CD4-positive, alpha-beta T cell treated with Interleukin-10 for 1 hour (primary cell): Measurements from ENCODE around the gene ABCA13.

Experiments used
- DNase-seq: peaks from one replicate; pipeline ENCODE4 v3.0.0-alpha.2; 2020

Gene ABCA13

DNA sequence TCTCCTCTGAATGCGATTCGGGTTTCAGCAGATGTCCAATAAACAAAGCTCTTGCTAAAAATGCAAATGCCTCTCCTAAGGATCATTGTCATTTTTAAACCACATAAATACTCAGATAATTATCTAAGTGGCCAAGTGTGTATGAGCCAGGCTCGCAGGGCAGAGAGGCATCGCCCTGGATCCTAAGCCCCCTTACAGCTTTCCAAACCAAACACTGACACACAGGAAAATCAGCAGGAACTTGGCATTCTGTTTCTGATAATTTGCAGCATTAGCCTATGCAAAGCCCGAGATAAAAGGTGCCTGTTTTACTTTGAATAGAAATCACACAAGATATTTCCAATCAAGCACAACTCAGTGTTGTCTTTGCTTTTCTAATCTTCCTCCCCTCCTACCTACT lies 134.4 kb downstream of the ABCA13 start:
- DNase-seq = no peak

DNA sequence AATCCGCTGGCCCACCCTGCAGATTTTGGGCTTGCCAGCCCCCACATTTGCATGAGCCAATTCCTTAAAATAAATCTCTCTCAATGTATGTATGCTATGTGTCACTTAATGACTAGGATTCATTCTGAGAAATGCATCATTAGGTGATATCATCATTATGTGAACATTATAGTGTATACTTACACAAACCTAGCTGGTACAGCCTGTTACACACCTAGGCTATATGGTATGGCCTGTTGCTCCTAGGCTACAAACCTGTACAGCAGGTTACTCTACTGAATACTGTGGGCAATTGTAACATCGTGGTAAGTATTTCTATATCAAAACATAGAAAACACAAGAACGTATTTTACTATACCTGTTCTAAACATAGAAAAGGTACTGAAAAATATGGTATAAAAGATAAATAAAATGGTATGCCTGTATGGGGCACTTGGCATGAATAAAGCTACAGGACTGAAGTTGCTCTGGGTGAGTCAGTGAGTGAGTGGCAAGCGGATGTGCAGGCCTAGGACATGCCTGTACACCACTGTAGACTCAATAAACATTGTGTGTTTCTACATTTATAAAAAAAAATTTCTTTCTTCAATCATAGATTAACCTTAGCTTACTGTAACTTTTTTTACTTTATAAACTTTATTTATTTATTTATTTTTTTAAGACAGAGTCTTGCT lies 135.9 kb downstream of the ABCA13 start:
- no peak for DNase-seq

DNA sequence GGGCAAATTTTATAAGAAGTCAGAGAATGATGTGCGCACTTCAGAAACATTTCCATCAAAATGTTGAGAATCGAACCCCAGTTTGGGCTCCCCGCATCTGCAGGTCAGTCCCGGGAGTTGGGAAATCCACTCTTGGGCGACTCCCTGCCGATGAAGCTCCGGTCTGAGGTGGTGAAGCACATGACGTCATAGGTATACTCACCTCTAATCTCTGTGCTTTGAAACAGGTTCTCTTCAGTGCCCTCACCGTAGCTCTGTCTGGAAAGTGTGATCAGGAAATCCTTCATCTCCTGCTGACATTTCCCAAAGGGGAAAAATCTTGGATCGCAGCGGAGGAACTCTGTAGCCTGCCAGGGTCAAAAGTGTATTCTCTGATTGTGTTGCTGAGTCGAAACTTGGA lies 138.5 kb downstream of the ABCA13 start:
- no peak for DNase-seq

DNA sequence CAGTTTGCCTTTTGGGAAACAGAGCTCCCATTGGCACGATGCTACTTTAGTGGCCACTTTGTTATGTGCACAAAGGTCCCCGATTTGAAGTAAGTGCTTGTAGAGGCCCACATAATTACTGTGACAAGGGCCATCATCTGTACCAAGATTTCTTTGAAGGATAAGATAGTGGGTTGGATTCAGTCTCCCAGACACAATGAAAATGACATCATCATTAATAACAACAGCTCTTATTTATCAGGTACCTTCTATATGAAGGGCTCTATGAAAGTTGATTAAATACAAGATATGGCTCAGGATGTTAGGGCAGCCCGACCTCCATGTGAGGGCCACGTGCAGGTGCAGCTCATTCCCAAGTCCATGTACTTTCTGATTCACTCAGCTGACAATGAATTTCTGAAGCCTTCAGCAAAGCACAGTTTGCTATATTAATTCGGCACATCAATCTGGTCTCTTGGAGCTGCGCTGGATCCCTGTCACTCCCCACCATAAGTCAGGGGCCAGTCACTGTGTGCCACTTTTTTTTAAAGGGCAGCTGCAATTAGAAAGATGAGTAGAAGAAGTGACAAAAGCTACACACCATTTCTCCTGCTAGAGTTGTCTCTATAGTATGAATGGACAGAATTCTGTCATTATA lies 140.3 kb downstream of the ABCA13 start:
- no peak for DNase-seq

DNA sequence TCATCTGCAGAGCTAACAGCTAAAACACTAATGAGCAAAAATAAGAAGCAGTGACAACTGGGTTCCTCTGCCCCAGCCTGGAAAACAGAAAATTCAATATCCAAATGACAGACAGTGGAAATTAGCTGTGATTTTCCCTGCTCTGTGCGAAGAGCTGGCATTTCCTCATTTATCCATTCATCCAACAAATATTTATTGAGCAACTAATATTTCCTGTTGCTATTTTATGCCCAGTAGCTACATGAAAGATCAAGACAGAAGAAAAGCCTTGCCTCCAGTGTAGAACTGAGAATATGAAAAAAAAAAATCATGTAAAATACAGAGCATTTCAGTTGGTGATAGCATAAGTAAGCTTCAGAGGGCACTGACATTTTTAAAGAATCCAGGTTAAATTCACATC lies 140.9 kb downstream of the ABCA13 start:
- DNase-seq = no peak

DNA sequence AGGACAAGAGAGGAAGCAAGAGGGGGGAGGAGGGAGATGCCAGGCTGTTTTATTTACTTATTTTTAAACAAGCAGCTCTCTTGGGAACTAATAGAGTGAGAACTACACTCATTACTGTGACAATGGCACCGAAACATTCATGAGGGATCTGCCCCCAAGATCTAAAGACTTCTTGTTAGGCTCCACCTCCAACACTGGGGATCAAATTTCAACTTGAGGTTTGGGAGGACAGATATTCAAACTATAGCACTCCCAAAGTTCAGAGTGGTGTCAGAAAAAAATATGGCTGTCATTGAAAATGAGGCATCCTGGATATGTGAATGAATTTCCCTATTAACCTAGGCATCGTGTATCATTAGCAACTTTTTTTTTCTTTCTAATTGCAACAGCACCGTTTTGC lies 145.5 kb downstream of the ABCA13 start:
- no peak for DNase-seq

DNA sequence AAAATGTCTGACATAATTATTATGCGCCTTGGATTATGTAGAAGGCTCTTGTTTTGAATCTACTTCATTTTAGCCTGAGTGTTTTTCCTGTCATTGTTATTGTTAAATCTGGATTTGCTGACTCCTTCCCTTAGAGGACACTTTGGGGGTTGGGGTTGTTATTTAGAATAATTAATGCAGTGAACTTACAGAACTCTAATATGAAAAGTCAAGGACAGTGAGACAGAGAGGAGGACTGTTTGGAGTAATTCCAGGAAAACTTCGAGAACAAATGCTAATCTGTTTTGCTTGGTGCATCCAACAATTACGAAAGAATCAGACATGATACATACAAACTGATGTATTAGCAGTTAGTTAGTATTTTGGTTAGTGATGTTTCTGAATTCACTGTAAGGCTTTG lies 146.1 kb downstream of the ABCA13 start:
- DNase-seq = no peak

DNA sequence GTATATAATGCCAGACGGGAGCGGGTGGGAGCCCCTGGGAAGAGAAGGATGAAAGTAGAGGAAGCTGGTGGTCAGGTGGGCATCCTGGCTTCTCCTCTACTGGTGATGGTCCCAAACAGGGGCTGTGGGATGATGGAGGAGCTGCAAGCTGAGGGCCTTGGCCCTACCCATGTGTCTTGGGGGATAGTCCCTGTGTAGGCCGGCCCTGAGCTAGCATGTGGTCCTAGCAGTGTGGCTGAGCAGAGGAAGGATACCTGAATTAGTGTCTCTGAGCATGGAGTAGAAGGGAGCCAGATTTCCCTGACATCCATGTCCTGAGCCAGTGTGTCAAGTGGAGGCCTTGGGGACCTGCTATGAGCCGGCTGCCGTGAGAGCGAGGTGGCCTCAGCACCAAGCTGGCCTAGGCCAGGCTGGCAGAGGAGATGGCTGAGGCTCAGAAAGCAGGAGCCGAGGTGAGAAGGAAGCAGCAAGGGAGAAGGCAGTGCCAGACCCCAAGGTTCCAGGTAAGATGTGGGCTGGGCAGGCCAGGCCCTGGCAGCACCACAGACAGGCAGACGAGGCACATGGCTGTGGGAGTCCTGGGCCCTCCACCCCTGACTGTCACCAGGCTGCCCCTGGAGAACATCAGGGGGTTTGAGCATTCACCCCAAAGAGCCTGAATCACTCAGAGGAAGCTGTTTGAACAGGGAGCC lies 150.2 kb downstream of the ABCA13 start:
- DNase-seq = no peak

DNA sequence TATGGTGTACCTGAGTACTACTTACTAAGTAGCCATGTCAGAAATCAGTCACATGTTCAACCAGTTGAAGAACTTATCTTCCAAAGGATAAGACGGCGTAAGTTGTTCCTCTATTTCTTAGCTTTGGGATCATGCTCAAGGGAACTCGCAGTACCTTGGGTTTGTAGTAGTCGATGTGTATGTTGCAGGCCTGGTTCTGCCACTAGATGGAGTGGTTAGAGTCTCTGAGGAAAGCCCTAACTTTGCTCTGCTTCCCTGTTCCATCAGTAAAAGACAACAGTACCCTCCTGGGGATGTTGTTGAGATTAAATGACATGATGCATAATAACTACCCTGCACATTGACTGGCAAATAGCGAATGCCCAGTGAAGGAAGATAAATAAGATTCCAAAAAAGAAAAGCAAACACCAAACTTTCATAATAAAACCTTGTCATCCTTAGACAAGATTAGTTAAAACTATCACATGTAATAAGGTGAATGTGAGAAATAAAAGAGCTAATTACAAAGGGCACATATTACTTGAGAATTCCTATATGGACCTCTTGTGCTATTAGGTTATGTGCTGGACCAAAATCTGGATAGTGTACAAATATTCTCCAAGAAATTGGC lies 165.9 kb downstream of the ABCA13 start:
- no peak for DNase-seq

DNA sequence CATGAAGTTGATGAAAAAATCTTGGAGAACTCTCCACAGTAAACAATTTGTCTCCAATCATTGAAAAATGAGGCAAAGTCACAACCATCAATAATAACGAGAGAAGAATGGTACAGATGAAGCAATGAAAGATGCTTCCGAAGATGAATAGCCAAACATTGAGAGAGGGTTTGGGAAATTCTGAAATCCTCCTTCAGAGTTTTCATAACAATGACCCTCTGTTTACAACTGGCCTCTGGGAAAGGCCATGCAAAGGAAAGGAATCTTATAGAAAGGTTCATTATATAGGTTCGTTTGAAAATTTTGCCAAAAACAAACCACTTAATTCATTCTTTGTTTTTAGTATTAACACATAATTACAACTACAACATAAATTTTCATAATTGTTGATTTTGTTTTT lies 166.5 kb downstream of the ABCA13 start:
- no peak for DNase-seq

DNA sequence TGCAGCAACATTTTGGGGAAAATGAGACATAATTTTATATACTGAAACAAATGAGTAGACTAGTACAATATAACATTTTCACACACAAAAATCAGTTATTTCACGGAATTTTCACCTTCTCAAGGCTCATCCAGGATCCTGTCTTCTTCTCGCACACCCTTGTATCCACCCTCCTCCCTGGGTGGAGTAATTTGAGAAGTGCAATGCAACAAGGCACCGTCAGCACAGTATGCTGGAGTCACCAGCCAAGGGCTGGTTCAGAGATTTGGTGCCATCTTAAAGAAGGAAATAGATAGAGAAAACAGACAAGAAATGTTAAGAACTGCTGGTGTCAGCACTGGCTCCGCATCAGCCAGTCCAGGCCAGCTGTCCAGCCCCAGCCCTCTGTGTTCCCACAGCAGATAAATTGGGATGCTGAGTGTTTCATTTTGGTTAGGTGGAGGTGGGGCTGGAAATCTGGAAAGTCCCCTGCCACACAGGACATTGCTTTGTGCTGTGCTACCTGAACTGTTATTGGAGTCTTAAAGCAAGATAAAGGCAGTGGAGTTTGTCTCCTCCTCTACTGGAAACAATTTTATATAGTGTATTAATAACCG lies 176.1 kb downstream of the ABCA13 start:
- no peak for DNase-seq

DNA sequence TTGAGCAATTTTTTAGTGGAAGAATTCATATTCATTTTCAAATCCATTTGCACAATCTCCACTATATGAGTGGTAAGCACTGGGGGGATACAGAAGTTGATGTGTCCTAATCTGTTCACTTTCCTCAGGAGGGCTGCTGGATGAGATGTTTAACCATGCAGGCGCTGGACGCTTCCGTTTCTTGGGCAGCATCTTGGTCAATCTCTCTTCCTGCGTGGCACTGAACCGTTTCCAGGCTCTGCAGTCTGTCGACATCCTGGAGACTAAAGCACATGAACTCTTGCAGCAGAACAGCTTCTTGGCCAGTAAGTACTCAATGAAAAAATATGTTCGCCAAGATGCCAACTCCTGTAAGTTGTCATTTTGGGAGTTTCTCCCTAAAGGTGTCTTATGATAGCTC lies 179.3 kb downstream of the ABCA13 start:
- no peak for DNase-seq

DNA sequence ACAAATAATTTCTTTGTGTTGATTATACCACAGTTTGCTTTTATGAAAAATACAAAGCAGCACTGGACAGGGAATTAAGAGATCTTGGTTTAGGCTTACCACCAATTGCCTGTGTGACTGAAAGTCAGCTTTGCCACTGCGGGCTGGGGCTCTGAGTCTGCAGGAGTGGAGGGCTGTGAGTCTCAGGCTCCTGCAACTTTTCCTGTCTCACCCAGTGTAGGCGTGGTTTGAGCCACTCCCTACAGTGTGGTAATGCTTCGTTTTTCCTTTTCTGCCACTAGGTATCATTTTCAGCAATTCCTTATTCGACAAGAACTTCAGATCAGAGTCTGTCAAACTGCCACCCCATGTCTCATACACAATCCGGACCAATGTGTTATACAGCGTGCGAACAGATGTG lies 180.6 kb downstream of the ABCA13 start:
- no peak for DNase-seq

DNA sequence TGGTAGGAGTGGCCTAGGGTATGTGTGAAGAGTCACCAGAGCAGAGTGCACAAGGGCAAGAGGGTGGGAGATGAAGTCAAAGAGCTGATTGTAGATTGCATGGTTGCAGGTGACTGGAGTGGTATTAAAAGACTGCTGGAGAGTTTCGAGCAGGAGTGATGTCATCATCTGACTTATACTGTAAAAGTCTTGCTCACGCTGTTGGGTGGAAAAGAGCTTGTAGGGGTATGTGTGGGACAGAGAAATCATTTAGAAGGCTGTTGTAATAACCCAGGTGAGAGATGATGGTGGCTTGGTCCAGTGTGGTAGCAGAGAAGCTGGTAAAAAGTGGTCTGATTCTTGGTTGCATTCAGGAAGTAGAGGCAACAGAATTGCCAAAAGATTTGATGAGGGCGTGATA lies 184.1 kb downstream of the ABCA13 start:
- no peak for DNase-seq

DNA sequence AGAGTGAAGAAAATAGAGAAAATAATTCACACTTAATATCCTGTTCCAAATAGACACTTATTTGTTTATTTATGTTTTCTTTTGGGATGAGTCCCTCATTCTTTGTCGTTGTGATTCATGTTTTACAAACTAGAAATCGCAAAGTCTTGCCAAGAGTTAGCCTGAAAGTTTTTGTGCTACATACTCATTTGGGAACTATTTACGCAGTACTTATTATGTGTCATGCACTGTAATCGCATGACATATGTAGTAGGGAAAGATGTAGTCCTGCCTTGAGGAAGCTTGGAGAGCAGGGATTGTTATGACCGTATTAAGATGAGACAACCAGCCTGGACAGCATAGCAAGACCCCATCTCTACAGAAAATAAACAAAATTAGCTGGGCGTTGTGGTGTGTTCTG lies 189.3 kb downstream of the ABCA13 start:
- no peak for DNase-seq

DNA sequence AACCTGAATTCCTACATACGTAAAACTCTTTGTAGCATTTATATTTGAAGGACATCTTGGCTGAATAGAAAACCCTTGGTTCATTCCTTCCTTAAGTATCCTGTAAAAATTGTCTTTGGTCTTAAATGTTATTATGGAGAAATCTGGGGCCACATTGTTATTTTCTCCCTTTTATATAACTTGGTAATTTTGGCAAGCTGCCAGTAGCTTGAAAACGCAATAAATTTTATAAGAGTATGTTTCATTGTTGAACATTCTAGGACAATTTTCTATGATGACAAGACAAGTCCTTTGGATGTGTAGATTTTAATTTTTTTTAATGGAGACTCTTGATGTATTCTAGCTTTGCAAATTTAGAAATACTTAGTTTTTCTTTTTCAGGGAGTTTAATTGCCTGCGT lies 191.9 kb downstream of the ABCA13 start:
- no peak for DNase-seq

DNA sequence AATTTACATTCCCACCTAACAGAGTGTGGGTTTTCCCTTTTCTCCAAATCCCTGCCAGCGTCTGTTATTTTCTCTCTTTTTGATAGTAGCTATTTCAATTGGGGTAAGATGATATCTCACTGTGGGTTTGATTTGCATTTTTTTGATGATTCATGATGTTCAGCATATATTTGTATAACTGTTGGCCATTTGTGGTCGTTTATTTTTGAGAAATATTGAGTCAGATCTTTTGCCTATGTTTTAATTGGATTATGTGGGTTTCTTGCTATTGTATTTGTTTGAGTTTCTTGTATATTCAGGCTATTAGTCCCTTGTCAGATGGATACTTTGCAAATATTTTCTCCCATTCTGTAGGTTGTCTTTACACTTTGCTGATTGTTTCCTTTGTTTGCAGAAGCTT lies 193.8 kb downstream of the ABCA13 start:
- no peak for DNase-seq

DNA sequence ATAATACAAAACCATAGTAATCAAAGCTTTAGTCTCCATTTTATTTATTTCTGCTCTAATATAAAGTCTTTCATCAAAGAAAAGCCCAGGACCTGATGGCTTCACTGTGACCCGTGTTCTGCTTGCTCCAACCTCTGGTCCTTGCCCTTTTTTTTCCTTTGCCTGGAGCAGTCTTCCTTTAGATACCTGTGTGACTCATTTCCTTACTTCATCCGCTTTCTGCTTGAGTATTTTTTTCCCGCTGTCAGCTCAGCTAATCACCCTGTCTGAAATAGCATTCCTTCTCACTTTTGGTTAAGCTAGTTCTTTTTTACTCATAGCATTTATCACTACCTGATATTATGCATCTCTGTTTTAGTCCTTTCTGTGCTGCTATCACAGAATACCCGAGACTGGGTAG lies 194.8 kb downstream of the ABCA13 start:
- no peak for DNase-seq

DNA sequence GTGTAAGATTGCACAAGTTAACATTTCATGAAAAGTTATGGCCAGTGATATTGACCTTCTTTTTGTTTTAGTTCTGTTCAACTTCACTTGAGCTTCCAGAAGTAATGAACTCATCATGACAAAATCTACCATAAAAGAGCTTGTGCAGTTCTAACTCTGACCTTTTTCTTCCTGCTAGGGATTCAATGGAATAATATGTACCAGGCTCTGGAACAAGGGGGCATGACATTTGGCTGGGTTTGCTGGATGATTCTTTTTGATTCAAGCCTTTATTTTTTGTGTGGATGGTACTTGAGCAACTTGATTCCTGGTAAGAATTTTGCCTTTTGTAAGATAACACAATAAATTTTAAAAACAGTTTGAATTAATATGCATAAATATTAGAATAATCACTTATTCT lies 205.0 kb downstream of the ABCA13 start:
- no peak for DNase-seq

DNA sequence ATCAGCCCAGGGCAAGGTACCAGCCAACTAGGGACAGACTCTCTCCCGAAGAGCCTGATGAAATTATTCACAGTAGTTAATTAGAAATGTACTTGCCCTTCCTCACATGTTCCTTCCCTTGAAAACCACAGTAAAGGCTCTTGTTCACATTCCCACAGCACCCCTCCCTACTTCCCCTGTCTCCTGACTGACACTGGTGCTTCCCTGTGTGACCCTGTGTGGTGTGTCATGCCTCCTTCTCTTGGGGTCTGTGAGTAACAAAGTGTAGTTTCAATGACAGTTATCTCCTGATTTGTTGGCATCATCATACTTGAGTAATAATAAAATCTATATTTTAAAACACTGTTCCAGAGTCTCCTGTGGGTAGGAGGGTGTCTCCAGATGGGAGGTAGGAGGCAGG lies 209.7 kb downstream of the ABCA13 start:
- no peak for DNase-seq

DNA sequence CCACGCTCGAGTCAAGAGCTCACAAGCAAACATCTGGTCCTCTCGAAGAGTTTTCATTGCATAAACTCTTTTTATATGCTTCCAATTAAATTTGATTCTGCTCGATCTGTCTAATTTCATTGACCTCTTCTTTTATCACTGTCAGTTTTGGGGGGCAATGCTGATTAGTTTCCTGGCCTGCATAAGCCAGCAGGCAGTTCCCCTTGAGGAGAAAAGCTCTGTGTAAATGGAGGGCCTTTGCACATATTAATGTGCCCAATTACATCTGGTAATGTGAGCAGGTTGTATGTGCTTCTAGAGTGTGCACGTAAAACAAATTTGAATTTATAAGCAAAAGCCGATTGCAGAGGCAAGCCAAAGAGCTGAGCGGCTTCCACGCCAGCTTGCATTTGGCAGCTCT lies 210.3 kb downstream of the ABCA13 start:
- DNase-seq = no peak

DNA sequence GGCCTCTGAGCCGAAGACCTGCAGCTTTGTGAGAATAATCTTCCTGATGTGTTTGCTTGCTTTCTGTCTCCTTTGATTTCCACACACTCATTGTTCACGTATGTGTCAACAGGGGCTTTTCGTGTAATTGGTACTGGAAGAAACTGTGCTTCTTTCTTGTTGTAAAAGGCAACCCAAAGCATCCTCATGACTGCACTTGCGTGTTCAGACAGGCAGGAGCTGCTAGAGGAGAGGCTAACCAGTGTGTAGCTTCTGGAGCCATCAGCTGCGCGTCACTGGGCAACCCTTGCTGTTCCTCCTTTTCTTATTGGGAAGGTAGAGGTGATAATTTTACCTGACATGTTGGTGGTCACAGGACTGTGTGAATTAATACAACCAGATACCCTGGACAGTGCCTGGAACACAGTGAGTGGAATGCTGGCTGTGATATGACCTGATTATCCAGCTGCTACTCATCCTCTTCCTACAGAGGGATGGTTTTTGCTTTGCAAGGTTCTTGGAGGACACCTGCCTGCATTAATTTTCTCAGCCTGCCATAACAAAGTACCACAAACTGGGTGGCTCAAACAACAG lies 213.0 kb downstream of the ABCA13 start:
- no peak for DNase-seq

DNA sequence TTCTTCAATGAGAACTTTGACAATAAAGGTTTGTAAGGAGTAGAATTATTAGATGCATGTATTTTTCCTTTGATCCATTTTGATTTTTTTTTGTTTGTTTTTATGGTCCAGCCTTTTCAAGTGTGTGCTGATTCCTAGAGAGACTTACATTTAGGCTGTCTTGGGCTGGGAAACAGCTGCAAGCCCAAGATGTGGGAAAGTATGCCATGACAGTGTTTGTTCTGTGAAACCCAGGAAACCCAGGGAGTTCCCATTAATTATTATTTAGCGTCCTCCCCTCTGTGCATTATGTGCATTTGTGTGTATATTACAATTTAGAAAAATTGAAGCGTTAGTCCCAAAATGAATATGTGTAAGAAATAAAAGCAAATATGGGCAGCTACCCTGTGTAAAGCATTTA lies 216.7 kb downstream of the ABCA13 start:
- DNase-seq = no peak
